ENCODE results near the gene NRDC. TPM values are rescaled to one million over a fixed set of nuclear protein-coding genes. Genes with fewer than 3 reads are reported as not detected.

Gene NRDC
- polyA plus RNA-seq, 3 donors = 66.8 to 92.0 (median 74.3) TPM

DNA sequence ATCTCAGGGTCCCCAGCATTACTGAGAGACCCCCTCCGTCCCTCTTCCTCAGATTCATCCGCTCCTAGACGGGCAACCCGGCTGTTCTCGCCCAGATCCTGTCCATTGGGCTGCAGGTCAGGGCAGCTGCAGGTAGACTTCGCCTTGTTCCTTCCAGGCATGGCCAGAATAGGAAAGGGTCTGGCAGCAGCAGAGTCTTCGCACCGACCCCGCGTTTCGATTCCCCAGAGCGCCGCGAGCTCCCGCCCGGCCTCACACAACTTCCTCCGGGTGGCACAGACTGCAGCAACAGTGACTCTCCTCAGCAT is 265 bp downstream of the NRDC start:
- intact Hi-C loops (cut with micrococcal nuclease) = loop anchor here (5.0 to 10.0 kb wide), 2 partner anchors 361 to 527 kb away; partner anchors contain the start of genes ORC1 (in 2 of the 2), PRPF38A (in 2 of the 2) and EPS15 (in 1 of the 2)
- Histone ChIP-seq H3K4me1 (ENCODE audit: control insufficient read depth in 1 of 2, insufficient read depth in 2 of 2, low read length in 2 of 2) (peaks cover 29 to 41% of the 10 kb centered on the region in 2 donors), H3K79me2 (ENCODE audit: insufficient read depth, low read length) (peaks cover 52% of the 10 kb centered on the region), H3K4me3 (replicated peaks in 1 of 3; ENCODE audit: low read depth in 2 of 3, low read length in 3 of 3) (peak overlapping the region; percentile 73 to 100 (median 95)), H3K27me3 (ENCODE audit: control insufficient read depth in 2 of 2, insufficient read depth in 2 of 2, low read length in 2 of 2) (no peaks in the 10 kb centered on the region), H3K9ac (ENCODE audit: insufficient read depth, low read length, poor library complexity, severe bottlenecking) (peak overlapping the region; percentile 99), H3K36me3 (replicated peaks in 1 of 2; ENCODE audit: control insufficient read depth in 1 of 2, insufficient read depth in 2 of 2, low read length in 2 of 2) (peaks cover 5 to 7% of the 10 kb centered on the region in 2 donors), H3K4me2 (replicated peaks; ENCODE audit: extremely low read depth, low read length, poor library complexity, severe bottlenecking) (peak overlapping the region; percentile 83), H4K20me1 (ENCODE audit: insufficient read depth, low read length) (peaks cover 20% of the 10 kb centered on the region), H3K9me3 (replicated peaks in 1 of 2; ENCODE audit: control insufficient read depth in 1 of 2, insufficient read depth in 1 of 2, low read length in 2 of 2) (no peaks in the 10 kb centered on the region), H2AFZ (ENCODE audit: insufficient read depth, low read depth, low read length, poor library complexity, severe bottlenecking) (peak overlapping the region; percentile 74), H3K27ac (ENCODE audit: low read depth in 1 of 2, low read length in 2 of 2) (peak overlapping the region; percentile 96 to 99)
- peaks cover 25% of the 10 kb centered on the region for H3K4me1 Mint-ChIP-seq
- no peak for DNase-seq
- TF ChIP-seq, protein P1, sequence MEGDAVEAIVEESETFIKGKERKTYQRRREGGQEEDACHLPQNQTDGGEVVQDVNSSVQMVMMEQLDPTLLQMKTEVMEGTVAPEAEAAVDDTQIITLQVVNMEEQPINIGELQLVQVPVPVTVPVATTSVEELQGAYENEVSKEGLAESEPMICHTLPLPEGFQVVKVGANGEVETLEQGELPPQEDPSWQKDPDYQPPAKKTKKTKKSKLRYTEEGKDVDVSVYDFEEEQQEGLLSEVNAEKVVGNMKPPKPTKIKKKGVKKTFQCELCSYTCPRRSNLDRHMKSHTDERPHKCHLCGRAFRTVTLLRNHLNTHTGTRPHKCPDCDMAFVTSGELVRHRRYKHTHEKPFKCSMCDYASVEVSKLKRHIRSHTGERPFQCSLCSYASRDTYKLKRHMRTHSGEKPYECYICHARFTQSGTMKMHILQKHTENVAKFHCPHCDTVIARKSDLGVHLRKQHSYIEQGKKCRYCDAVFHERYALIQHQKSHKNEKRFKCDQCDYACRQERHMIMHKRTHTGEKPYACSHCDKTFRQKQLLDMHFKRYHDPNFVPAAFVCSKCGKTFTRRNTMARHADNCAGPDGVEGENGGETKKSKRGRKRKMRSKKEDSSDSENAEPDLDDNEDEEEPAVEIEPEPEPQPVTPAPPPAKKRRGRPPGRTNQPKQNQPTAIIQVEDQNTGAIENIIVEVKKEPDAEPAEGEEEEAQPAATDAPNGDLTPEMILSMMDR (IDR thresholded peaks at IDR 0.05) = no peak
- H3K36me3 Mint-ChIP-seq = peaks cover 9 to 16% of the 10 kb centered on the region in 2 donors
- no peak overlapping the region for H3K4me3 Mint-ChIP-seq
- H3K9me3 Mint-ChIP-seq = no peaks in the 10 kb centered on the region
- H3K27me3 Mint-ChIP-seq (ENCODE audit: low read depth in 3 of 3) = peaks cover 8 to 12% (median 11%) of the 10 kb centered on the region in 3 donors
- WGBS (ENCODE audit: insufficient coverage) = 0% methylated on average over 17 of the region's 17 CpGs
- H3K27ac Mint-ChIP-seq = no peak overlapping the region

DNA sequence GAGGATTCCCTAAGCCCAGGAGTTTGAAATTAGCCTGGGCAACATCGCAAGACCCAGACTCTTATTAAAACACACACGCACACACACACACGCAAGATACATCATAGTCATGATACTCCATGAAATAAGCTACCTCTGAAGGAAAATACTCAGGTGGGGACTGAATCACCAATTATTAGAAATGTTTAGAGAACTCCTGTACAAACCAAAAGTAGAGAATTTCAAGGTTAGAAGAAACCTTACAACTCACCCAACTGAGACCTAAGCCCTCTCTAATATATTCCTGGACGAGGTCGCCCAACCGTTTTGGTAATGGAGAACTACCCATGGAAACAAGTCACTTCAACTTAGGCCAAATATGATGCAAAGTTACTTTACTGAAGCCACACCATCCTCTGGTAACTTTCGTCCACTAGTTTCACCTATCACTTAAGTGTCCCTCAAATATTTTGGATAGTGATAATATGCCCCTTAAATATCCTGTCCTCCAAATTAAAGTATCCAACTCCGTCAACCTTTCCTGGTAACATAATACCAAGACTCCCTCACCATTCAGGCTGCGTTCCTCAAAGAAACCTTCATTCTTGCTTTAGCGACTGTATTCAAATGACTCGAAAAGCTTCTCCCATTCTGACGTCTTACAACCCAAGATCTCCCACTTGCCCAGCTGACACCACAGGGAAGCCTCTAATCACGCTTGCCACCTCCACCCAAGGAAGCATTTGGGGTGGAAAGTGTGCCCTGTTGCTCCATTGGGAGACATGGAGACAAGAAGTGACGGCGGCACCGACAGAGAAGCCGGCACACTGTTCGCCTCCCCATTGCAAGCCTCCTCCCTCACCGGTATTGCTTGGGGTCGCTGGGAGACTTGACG is 856 bp downstream of the NRDC start:
- Mint-ChIP-seq H3K27ac (no peak overlapping the region), H3K36me3 (peaks cover 9 to 18% of the 10 kb centered on the region in 2 donors), H3K27me3 (ENCODE audit: low read depth in 3 of 3) (peaks cover 8 to 12% (median 11%) of the 10 kb centered on the region in 3 donors), H3K9me3 (no peaks in the 10 kb centered on the region), H3K4me3 (no peak overlapping the region), H3K4me1 (peaks cover 20% of the 10 kb centered on the region)
- peak overlapping the region; percentile 73 to 100 (median 95) for H3K4me3 ChIP-seq (replicated peaks in 1 of 3; ENCODE audit: low read depth in 2 of 3, low read length in 3 of 3)
- intact Hi-C loops (cut with micrococcal nuclease) = loop anchor here (5.0 to 10.0 kb wide), 2 partner anchors 360 to 527 kb away; partner anchors contain the start of genes ORC1 (in 2 of the 2), PRPF38A (in 2 of the 2) and EPS15 (in 1 of the 2)
- peaks cover 26 to 41% of the 10 kb centered on the region in 2 donors for H3K4me1 ChIP-seq (ENCODE audit: control insufficient read depth in 1 of 2, insufficient read depth in 2 of 2, low read length in 2 of 2)
- no peaks in the 10 kb centered on the region for H3K9me3 ChIP-seq (replicated peaks in 1 of 2; ENCODE audit: control insufficient read depth in 1 of 2, insufficient read depth in 1 of 2, low read length in 2 of 2)
- peak overlapping the region; percentile 99 for H3K9ac ChIP-seq (ENCODE audit: insufficient read depth, low read length, poor library complexity, severe bottlenecking)
- peak overlapping the region; percentile 96 to 99 for H3K27ac ChIP-seq (ENCODE audit: low read depth in 1 of 2, low read length in 2 of 2)
- peaks cover 25% of the 10 kb centered on the region for H4K20me1 ChIP-seq (ENCODE audit: insufficient read depth, low read length)
- DNase-seq = peak; percentile 15 to 49 (median 18)
- peak overlapping the region; percentile 83 for H3K4me2 ChIP-seq (replicated peaks; ENCODE audit: extremely low read depth, low read length, poor library complexity, severe bottlenecking)
- peak overlapping the region; percentile 74 for H2AFZ ChIP-seq (ENCODE audit: insufficient read depth, low read depth, low read length, poor library complexity, severe bottlenecking)
- 0% methylated on average over 13 of the region's 21 CpGs for WGBS (ENCODE audit: insufficient coverage)
- peaks cover 5 to 12% of the 10 kb centered on the region in 2 donors for H3K36me3 ChIP-seq (replicated peaks in 1 of 2; ENCODE audit: control insufficient read depth in 1 of 2, insufficient read depth in 2 of 2, low read length in 2 of 2)
- no peaks in the 10 kb centered on the region for H3K27me3 ChIP-seq (ENCODE audit: control insufficient read depth in 2 of 2, insufficient read depth in 2 of 2, low read length in 2 of 2)
- TF ChIP-seq, protein P1 (IDR thresholded peaks at IDR 0.05) = no peak
- peaks cover 58% of the 10 kb centered on the region for H3K79me2 ChIP-seq (ENCODE audit: insufficient read depth, low read length)
